Measurements from ENCODE around the gene TEX2.

- TF ChIP-seq CTCF (conservative IDR thresholded peaks at IDR 0.05 in 1 of 2, IDR thresholded peaks at IDR 0.05 in 1 of 2; ENCODE audit: extremely low read depth in 1 of 2, insufficient read depth in 1 of 2, low read depth in 1 of 2, low read length in 2 of 2) (no peak), EZH2 (IDR thresholded peaks at IDR 0.05; ENCODE audit: borderline replicate concordance, low read length) (no peak)
These were observed 3.1 kb downstream of the TEX2 start for GRCh38 chr17:64259922-64260321.

Data from mammary epithelial cell (primary cell).